ENCODE data around the gene ACOXL. TPM values are rescaled to one million over a fixed set of nuclear protein-coding genes. Genes with fewer than 3 reads are reported as not detected.
A peak's percentile ranks its signal among the peaks of the same experiment; 100 is the strongest.
"Not testable (repeated sequence)": the region's sequence is repeated elsewhere in the genome, so short reads cannot be mapped to it uniquely, and the experiment has no call there.

Gene ACOXL
- total RNA-seq, 1 experiment from 2014 or later, result not detected

DNA sequence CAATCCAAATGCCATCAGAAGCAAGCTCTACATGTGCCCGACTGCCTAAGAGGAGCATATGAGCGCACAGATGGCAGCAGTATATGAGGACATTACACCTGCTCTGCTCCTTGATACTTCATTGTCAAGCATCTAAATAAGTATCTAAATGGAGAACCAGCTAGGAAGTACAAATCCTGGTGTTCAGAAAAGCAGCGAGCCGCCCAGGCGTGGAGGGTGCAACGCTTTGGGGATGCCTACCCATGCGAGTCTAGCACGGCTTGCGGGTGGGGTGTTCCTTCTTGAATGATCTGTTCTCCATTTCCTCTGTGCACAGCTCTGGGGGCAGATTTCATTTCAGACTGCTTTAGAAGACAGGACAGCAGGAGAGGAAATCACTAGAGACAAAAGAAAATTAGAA lies 325.3 kb downstream of the ACOXL start:
- DNase-seq (ENCODE audit: low spot score), result no peak

DNA sequence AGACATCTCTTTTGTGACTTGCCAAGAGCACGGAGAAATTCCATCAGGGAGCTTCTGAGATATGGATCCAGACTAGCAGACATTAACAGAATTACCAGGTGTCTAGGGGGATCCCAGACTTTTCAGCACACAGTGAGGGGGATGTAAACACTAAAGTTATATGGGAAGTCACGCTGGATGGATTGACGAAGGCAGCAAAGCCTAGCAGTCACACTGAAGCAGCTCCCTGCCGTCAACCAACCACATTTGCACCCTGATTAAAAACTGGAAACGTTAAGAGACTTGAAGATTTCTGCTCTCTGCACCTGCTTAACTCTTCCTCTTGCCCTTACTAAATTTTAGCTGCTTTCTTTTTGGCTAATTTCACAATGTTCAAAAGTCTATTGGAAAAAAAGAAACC lies 325.9 kb downstream of the ACOXL start:
- DNase-seq (ENCODE audit: low spot score), result no peak

DNA sequence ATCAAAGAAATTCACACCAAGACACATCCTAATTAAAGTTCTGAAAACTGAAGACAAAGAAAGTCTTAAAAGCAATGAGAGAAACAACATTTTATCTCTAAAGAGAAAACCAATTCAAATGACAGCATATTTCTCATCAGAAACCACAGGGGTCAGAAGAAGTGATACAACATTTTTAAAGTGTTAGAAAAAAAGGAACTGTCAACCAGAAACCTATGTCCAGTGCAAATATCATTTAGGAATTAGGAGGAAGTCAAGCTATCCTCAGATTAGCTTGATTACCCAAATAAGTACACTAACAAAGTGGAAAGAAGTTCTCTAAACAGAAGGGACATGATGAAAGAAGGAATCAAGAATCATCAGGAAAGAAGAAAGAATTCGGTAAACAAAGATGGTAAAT lies 328.8 kb downstream of the ACOXL start:
- no peak for DNase-seq (ENCODE audit: low spot score)

DNA sequence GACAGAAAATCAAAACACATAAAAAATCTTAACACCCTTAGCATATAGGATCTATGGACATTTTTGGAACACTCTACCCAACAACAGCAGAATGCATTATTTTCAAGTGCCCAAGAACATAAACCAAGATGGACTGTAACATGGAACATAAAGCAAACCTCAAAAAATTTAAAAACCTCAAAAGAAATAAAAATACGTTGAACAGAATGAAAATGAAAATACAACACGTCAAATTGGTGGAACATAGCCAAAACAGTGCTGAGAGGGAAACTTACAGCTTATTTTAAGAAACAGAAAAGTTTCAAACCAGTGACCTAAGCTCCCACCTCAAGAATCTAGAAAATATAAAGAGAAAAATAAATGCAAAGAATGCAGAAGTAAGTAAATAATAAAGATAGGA lies 330.0 kb downstream of the ACOXL start:
- no peak for DNase-seq (ENCODE audit: low spot score)

DNA sequence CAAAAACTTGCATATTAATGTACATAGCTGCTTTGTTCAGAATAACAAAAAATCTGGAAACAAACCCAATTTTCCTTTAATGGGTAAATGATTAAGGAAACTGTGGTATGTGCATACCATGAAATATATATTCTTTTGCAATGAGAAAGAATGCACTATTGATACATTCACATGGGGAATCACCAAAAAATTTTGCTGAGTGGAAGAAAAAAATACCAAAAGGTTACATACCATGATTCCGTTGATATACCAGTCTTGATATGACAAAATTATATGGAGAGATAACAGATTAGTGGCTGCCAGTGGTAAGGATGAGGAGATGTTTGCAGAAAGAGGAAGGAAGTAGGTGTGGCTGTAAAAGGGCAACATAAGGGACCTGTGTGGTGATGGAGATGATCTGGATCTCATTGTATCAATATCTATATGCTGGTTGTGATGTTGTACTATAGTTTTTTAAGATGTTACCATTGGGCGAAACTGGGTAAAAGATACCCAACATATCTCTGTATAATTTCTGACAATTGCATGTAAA lies 333.8 kb downstream of the ACOXL start:
- DNase-seq (ENCODE audit: low spot score), result no peak

DNA sequence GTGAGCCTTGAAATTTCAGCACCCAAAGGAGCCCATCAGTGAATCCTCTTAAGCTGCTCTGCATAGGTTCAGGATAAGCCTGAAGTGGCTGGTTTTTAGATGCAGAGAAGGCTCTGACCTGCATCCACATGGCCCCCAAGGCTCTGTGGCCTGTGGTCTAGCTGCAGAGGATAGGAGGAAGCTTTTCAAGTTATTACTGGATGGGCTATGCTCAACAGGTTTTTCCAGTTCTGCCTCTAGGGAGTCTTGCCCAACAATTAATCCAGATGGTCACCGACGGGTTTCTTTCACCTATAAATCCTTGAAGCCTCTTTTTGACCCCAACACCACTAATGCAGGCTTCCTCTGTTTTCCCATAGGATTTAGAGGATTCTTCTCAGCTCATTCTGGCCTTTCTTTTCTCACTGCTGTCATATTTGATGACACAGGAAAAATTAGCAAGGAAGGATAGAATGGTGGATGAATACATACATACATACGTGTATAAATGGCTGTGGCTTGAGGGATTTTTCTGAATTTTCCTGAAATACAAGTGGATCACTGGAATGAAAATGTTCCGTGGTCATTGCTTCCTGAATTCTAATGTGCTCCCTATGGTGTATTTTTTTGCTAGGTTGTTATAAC lies 336.2 kb downstream of the ACOXL start:
- DNase-seq (ENCODE audit: low spot score), result no peak

GRCh38 chr2:111069722-111070121 lies 337.3 kb downstream of the ACOXL start:
- no peak for DNase-seq (ENCODE audit: low spot score)

- DNase-seq (ENCODE audit: low spot score), result peak; percentile 83
These were observed 339.3 kb downstream of the ACOXL start for GRCh38 chr2:111071600-111072171.

DNA sequence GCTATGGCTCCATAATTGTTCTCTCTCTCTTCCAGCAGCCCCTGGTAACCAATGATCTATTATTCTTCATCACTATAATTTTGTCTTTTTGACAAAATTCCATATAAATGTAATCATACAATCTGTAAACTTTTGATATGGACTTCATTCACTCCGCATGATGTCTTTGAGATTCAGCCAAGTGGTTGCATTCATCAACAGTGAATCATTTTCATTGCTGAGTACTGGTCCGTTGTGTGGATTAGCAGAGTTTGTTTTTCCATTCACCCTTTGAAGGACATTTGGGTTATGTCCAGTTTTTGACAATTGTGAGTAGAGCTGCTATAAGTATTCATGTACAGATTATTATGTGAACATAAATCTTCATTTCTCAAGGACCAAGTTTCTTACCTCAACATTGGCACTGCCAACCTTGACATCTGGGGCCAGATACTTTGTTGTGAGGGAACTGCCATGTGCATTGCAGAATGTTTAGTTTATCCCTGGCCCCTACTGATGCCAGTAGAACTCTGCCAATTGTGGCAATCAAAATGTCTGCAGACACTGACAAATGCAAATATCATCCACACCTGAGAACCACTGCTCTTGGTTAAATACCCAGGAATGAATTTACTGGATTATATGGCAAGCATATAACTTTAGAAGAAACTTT lies 340.0 kb downstream of the ACOXL start:
- peak; percentile 89 for DNase-seq (ENCODE audit: low spot score)

- not testable (repeated sequence) for DNase-seq (ENCODE audit: low spot score)
These were observed 350.3 kb downstream of the ACOXL start for GRCh38 chr2:111082659-111083058.

GRCh38 chr2:111091811-111092211 lies 359.4 kb downstream of the ACOXL start:
- no peak for DNase-seq (ENCODE audit: low spot score)

- DNase-seq (ENCODE audit: low spot score), result no peak
These were observed 362.3 kb downstream of the ACOXL start for GRCh38 chr2:111094691-111095090.

DNA sequence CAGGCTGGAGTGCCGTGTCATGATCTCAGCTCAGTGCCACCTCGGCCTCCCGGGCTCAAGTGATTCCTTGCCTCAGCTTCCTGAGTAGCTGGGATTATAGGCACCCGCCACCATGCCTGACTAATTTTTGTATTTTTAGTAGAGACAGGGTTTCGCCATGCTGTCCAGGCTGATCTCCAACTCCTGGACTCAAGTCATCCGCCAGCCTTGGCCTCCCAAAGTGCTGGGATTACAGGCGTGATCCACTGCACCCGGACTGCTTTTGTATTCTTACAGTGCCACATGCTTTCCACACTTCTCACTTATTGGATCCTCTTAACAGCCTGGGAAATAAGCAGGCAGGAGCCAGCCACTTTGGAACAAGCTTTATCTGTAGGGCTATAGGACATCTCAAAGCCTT lies 363.1 kb downstream of the ACOXL start:
- no peak for DNase-seq (ENCODE audit: low spot score)

DNA sequence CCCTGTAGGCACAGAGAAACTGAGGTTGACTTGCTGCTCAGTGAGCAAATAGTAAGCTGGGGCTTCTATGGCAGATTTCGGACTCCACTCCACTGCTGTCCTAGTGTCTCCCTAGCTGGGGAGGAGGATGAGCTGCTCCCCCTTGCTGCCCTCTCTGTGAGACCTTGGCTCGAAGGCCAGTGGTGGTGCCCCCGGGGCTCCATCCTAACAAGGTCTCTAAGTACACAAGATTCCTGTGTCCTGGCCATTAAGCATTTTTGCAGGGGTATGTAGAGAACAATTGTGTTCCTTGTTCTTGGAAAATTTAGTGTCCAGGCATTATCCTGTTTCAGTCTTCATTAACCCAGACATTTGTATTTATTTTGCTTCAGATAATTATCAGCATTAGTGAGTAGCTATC lies 367.0 kb downstream of the ACOXL start:
- no peak for DNase-seq (ENCODE audit: low spot score)

GRCh38 chr2:111100087-111100764 lies 367.9 kb downstream of the ACOXL start:
- no peak for DNase-seq (ENCODE audit: low spot score)

DNA sequence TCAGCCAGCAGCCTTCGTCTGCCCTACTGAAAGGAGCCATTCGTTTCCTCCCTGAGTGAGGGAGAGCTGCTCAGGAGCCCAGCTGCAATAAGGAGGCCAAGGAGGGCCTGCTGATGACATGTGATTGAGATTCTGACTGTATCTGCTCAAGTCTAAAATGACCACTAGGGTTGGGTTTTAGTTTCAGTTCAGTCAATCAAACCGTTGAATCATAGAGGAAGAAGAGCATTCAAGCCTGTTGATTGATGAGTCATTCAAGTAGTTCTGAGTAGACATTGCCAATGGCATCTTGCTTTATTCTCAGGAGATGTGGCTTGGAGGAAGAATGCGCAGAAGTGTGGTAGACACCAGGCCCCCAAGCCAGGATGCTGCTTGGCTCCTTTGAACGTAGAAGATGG lies 368.4 kb downstream of the ACOXL start:
- DNase-seq (ENCODE audit: low spot score), result peak; percentile 14

GRCh38 chr2:111101592-111101991 lies 369.2 kb downstream of the ACOXL start:
- DNase-seq (ENCODE audit: low spot score), result no peak

GRCh38 chr2:111102216-111102615 lies 369.8 kb downstream of the ACOXL start:
- DNase-seq (ENCODE audit: low spot score), result no peak

DNA sequence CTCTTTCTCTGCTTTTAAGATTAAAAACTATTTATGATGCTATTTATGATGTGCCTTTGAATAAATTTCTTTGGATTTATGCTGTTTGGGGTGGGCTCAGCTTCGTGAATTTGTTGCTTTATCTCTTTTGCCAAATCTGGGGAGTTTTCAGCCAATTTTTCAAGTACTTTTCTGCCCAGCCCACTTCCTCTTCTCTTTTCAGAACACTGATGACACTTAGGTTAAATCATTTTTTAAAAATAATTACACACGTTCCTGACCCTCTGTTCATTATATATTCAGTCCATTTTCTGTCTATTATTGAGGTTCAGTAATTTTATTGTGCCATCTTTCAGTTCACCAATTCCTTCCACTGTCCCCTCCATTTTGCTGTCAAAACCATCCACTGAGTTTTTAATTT lies 373.6 kb downstream of the ACOXL start:
- DNase-seq (ENCODE audit: low spot score), result no peak

DNA sequence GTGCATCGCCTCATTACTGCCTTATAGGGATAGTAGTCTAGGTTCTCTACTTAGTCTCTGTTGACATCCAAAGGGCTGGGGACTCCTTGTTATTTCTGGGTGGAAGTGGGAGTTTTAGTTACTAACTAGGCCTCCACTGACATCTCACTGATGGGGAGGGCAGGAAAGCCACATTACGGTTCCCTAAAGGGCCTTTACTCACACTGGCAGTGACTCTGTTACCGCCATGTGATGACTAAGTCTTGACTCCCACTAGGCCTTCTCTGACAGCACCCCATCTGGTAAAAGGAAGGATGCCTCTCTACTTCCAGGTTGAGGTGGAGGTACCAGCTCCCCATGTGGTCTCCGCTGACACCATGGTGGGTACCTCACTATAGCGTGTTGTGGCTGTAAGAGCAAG lies 374.3 kb downstream of the ACOXL start:
- peak; percentile 16 for DNase-seq (ENCODE audit: low spot score)

DNA sequence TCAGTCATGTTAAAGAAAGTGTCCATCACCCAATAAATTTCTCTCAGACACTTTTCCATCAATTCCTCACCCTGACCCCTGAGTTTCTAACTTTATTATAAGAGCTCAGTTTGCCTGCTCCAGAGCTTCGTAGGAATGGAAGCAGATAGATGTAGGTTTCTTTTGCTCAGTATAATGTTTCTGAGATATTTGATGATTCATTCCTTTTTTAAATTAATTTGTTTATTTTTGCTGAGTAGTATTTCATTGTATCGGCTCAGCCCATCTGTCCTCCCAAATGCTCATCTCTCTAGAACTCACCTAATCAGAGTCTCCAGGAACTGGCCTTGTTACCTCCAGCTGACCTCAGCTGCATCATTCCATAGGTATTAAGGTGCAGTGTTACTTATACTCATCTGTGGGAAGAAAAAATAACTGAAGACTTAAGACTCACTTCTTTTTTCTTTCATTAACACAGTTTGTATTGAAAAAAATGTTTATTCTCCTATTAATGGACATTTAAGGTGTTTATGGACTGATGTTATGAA lies 376.4 kb downstream of the ACOXL start:
- DNase-seq (ENCODE audit: low spot score), result no peak

DNA sequence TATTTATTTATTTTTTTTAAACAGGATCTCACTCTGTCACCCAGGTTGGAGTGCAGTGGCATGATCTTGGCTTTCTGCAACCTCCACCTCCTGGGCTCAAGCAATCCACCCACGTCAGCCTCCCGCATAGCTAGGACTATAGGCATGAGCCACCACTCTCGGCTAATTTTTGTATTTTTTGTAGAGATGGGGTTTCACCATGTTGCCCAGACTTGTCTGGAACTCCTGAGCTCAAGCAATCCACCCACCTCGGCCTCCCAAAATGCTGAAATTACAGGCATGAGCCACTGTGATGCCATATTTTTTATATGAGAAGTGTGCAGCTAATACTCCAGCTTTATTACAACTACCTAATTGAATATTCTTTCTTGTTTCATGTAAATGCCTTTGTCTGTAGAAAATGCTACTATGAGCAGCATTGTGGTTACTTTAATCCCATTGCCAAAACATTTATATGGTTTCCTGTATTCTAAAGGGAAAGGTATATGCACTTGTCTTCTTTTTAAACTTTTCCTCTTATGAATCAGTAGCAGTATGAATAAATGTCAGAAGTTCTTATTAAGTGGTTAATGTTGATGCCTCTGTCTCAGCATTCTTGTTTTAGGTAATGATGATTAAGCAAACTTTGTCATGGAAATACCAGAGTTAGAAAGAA lies 378.9 kb downstream of the ACOXL start:
- no peak for DNase-seq (ENCODE audit: low spot score)

Measured in A172 (cell line).